HepG2 (cell line): ENCODE measurements around the gene NUDT3. TPM values are rescaled to one million over a fixed set of nuclear protein-coding genes. Genes with fewer than 3 reads are reported as not detected.

Experiments used
- CAMTA2 ChIP-seq: sonication (generic); formaldehyde crosslinking; IDR thresholded peaks from 2 replicates; pipeline ENCODE4 v1.4.0; 2020; ENCODE audit warnings: mild to moderate bottlenecking, missing genetic modification reagents, borderline replicate concordance
- GFI1 ChIP-seq: sonication (generic); formaldehyde crosslinking; IDR thresholded peaks from 2 replicates; pipeline ENCODE4 v1.5.0; 2020; ENCODE audit warnings: missing genetic modification reagents, mild to moderate bottlenecking, borderline replicate concordance
- ISL2 ChIP-seq: sonication (generic); formaldehyde crosslinking; IDR thresholded peaks from 2 replicates; pipeline ENCODE4 v1.5.0; 2020; ENCODE audit warnings: missing genetic modification reagents
- KAT8 ChIP-seq: IDR thresholded peaks from 2 replicates; pipeline ENCODE4 v1.6.1; 2016; ENCODE audit warnings: missing genetic modification reagents, missing compliant biosample characterization
- KDM1A ChIP-seq: IDR thresholded peaks from 2 replicates; pipeline ENCODE4 v1.6.1; 2016; ENCODE audit warnings: missing compliant biosample characterization
- MXD4 ChIP-seq: IDR thresholded peaks from 2 replicates; pipeline ENCODE4 v1.6.1; 2016; ENCODE audit warnings: mild to moderate bottlenecking, missing biosample characterization, missing genetic modification reagents
- RBAK ChIP-seq: sonication (generic); formaldehyde crosslinking; IDR thresholded peaks from 2 replicates; pipeline ENCODE4 v1.5.1; 2020; ENCODE audit warnings: mild to moderate bottlenecking, missing genetic modification reagents
- TBX2 ChIP-seq: sonication (generic); formaldehyde crosslinking; IDR thresholded peaks from 2 replicates; pipeline ENCODE4 v1.5.0; 2020; ENCODE audit warnings: missing genetic modification reagents, mild to moderate bottlenecking, borderline replicate concordance
- ZNF232 ChIP-seq: sonication (generic); formaldehyde crosslinking; IDR thresholded peaks from 2 replicates; pipeline ENCODE4 v1.4.0; 2020; ENCODE audit warnings: missing genetic modification reagents, borderline replicate concordance
- ZNF501 ChIP-seq: sonication (generic); formaldehyde crosslinking; IDR thresholded peaks from 2 replicates; pipeline ENCODE4 v1.5.1; 2020; ENCODE audit warnings: mild to moderate bottlenecking, moderate library complexity, missing genetic modification reagents
- ZSCAN9 ChIP-seq: IDR thresholded peaks from 2 replicates; pipeline ENCODE4 v1.6.1; 2016; ENCODE audit warnings: borderline replicate concordance
- polyA plus RNA-seq, 8 experiments: library from polyadenylated mRNA; depleted of rRNA in 3 of 8; stranded (reverse) in 7 of 8; unstranded in 1 of 8; fragments of >200 nt; fragmentation: Illumina TruSeq in 4 of 8; extraction: Trizol in 4 of 8; gene quantifications; 2 replicates each; pipeline versions ENCODE4 v1.2.1 to v1.2.3, GENCODE V29; 2011 to 2016; ENCODE audit warnings: low read depth in 4 of 8, missing spikeins in 1 of 8, mixed read lengths in 1 of 8; ENCODE audit not compliant: insufficient read depth in 1 of 8
- total RNA-seq, 5 experiments: library from RNA; depleted of rRNA; stranded (reverse); fragments of >200 nt; fragmentation: Illumina TruSeq; extraction: Trizol; gene quantifications; 2 replicates each; pipeline ENCODE4 v1.2.3, GENCODE V29; 2016; ENCODE audit warnings: low read depth in 1 of 5
- TF ChIP-seq, protein P1 (sequence below): sonication (generic); formaldehyde crosslinking; conservative IDR thresholded peaks from 2 replicates; pipeline ENCODE4 v1.4.0; 2020; ENCODE audit warnings: missing genetic modification reagents
- TF ChIP-seq, protein P2 (sequence below): sonication (generic); formaldehyde crosslinking; IDR thresholded peaks from 2 replicates; pipeline ENCODE4 v1.4.0; 2020; ENCODE audit warnings: low read depth, mild to moderate bottlenecking, missing genetic modification reagents
- TF ChIP-seq, protein P3 (sequence below): sonication (generic); formaldehyde crosslinking; IDR thresholded peaks from 2 replicates; pipeline ENCODE4 v1.4.0; 2020; ENCODE audit warnings: missing genetic modification reagents, borderline replicate concordance
- TF ChIP-seq, protein P4 (sequence below): sonication (generic); formaldehyde crosslinking; IDR thresholded peaks from 2 replicates; pipeline ENCODE4 v1.4.0; 2020; ENCODE audit warnings: low read depth, missing genetic modification reagents
- TF ChIP-seq, protein P5 (sequence below): IDR thresholded peaks from 2 replicates; pipeline ENCODE4 v1.6.1; 2012; ENCODE audit warnings: low read length, improper control_type of control experiment

Gene NUDT3
- total and polyA plus RNA-seq, 2 of the 13 experiments (the other 11 are each of a cell fraction or from before 2014, with no cell fraction given) = 20.2 to 20.6 TPM

DNA sequence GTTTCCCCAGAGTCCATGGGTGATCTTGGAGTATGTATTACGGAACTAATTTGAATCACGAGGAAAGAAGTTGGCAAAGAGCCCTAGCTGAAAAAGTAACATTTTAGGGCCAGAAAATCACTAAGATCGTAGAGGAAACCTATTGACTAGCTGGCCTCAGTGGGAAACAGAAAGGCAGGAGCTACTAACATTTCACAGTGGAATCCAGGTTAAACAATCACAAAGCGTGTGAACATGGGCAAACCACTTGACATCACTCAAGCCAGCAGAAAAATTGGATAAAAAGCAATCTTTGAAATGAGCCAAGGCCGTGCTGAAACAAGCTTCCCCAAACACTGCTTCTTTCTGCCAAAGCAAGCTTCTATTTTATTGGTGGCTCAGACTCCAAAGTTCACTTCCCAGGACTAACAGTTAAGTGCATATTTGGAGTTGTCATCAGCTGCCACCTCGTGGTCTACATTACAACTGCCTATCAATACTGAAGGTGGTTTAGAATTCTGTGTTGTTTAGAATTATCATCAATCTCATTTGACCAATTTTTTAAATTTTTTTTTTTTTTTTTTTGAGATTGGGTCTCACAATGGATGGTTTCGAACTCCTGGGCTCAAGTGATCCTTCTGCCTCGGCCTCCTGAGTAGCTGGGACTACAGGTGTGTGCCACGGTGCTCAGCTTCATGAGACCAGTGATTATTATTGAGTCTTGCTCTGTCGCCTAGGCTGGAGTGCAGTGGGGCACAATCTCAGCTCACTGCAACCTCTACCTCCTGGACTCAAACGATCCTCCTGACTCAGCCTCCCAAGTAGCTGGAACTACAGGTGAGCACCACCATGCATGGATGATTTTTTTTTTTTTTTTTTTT is 22.8 kb upstream of the NUDT3 start (continued):
- TF ChIP-seq, protein P1, sequence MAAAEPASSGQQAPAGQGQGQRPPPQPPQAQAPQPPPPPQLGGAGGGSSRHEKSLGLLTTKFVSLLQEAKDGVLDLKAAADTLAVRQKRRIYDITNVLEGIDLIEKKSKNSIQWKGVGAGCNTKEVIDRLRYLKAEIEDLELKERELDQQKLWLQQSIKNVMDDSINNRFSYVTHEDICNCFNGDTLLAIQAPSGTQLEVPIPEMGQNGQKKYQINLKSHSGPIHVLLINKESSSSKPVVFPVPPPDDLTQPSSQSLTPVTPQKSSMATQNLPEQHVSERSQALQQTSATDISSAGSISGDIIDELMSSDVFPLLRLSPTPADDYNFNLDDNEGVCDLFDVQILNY = no peak
- TF ChIP-seq, protein P2, sequence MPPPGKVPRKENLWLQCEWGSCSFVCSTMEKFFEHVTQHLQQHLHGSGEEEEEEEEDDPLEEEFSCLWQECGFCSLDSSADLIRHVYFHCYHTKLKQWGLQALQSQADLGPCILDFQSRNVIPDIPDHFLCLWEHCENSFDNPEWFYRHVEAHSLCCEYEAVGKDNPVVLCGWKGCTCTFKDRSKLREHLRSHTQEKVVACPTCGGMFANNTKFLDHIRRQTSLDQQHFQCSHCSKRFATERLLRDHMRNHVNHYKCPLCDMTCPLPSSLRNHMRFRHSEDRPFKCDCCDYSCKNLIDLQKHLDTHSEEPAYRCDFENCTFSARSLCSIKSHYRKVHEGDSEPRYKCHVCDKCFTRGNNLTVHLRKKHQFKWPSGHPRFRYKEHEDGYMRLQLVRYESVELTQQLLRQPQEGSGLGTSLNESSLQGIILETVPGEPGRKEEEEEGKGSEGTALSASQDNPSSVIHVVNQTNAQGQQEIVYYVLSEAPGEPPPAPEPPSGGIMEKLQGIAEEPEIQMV (CRISPR knock-in tag) = no peak
- TF ChIP-seq, protein P3, sequence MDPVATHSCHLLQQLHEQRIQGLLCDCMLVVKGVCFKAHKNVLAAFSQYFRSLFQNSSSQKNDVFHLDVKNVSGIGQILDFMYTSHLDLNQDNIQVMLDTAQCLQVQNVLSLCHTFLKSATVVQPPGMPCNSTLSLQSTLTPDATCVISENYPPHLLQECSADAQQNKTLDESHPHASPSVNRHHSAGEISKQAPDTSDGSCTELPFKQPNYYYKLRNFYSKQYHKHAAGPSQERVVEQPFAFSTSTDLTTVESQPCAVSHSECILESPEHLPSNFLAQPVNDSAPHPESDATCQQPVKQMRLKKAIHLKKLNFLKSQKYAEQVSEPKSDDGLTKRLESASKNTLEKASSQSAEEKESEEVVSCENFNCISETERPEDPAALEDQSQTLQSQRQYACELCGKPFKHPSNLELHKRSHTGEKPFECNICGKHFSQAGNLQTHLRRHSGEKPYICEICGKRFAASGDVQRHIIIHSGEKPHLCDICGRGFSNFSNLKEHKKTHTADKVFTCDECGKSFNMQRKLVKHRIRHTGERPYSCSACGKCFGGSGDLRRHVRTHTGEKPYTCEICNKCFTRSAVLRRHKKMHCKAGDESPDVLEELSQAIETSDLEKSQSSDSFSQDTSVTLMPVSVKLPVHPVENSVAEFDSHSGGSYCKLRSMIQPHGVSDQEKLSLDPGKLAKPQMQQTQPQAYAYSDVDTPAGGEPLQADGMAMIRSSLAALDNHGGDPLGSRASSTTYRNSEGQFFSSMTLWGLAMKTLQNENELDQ (CRISPR knock-in tag) = no peak
- TF ChIP-seq GFI1 (CRISPR knock-in tag) = peak; percentile 77
- TF ChIP-seq ZSCAN9 (CRISPR knock-in tag) = no peak
- TF ChIP-seq RBAK (CRISPR knock-in tag) = no peak; the same call in 1 of the 2 replicates
- TF ChIP-seq TBX2 = peak; percentile 64
- TF ChIP-seq MXD4 (CRISPR knock-in tag) = peak; percentile 41; the same call in 1 of the 2 replicates
- TF ChIP-seq KDM1A (CRISPR knock-in tag) = no peak
- no peak for TF ChIP-seq ZNF232 (CRISPR knock-in tag)
- TF ChIP-seq KAT8 (CRISPR knock-in tag) = peak; percentile 68; the same call in 1 of the 2 replicates
- TF ChIP-seq ISL2 (CRISPR knock-in tag) = peak; percentile 17; the same call in 1 of the 2 replicates
- TF ChIP-seq CAMTA2 (CRISPR knock-in tag) = no peak
- TF ChIP-seq ZNF501 = peak; percentile 63
- TF ChIP-seq, protein P4, sequence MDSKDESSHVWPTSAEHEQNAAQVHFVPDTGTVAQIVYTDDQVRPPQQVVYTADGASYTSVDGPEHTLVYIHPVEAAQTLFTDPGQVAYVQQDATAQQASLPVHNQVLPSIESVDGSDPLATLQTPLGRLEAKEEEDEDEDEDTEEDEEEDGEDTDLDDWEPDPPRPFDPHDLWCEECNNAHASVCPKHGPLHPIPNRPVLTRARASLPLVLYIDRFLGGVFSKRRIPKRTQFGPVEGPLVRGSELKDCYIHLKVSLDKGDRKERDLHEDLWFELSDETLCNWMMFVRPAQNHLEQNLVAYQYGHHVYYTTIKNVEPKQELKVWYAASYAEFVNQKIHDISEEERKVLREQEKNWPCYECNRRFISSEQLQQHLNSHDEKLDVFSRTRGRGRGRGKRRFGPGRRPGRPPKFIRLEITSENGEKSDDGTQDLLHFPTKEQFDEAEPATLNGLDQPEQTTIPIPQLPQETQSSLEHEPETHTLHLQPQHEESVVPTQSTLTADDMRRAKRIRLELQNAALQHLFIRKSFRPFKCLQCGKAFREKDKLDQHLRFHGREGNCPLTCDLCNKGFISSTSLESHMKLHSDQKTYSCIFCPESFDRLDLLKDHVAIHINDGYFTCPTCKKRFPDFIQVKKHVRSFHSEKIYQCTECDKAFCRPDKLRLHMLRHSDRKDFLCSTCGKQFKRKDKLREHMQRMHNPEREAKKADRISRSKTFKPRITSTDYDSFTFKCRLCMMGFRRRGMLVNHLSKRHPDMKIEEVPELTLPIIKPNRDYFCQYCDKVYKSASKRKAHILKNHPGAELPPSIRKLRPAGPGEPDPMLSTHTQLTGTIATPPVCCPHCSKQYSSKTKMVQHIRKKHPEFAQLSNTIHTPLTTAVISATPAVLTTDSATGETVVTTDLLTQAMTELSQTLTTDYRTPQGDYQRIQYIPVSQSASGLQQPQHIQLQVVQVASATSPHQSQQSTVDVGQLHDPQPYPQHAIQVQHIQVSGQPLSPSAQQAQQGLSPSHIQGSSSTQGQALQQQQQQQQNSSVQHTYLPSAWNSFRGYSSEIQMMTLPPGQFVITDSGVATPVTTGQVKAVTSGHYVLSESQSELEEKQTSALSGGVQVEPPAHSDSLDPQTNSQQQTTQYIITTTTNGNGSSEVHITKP = no peak
- TF ChIP-seq, protein P5, sequence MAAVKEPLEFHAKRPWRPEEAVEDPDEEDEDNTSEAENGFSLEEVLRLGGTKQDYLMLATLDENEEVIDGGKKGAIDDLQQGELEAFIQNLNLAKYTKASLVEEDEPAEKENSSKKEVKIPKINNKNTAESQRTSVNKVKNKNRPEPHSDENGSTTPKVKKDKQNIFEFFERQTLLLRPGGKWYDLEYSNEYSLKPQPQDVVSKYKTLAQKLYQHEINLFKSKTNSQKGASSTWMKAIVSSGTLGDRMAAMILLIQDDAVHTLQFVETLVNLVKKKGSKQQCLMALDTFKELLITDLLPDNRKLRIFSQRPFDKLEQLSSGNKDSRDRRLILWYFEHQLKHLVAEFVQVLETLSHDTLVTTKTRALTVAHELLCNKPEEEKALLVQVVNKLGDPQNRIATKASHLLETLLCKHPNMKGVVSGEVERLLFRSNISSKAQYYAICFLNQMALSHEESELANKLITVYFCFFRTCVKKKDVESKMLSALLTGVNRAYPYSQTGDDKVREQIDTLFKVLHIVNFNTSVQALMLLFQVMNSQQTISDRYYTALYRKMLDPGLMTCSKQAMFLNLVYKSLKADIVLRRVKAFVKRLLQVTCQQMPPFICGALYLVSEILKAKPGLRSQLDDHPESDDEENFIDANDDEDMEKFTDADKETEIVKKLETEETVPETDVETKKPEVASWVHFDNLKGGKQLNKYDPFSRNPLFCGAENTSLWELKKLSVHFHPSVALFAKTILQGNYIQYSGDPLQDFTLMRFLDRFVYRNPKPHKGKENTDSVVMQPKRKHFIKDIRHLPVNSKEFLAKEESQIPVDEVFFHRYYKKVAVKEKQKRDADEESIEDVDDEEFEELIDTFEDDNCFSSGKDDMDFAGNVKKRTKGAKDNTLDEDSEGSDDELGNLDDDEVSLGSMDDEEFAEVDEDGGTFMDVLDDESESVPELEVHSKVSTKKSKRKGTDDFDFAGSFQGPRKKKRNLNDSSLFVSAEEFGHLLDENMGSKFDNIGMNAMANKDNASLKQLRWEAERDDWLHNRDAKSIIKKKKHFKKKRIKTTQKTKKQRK = no peak
